Neuron (in vitro differentiated cells): ENCODE results near the gene PRAMEF1.
"Not testable (repeated sequence)": the region's sequence is repeated elsewhere in the genome, so short reads cannot be mapped to it uniquely, and the experiment has no call there.

Experiments used
- H2AFZ ChIP-seq: one replicate; pipeline ENCODE4 v1.6.1; 2013; ENCODE audit warnings: low read depth, mild to moderate bottlenecking, inconsistent platforms, low read length, moderate library complexity
- H3K27me3 ChIP-seq: one replicate; pipeline ENCODE4 v1.6.1; 2013; ENCODE audit warnings: low read length; ENCODE audit not compliant: insufficient read depth
- H3K36me3 ChIP-seq: one replicate; pipeline ENCODE4 v1.6.1; 2013; ENCODE audit warnings: low read length; ENCODE audit not compliant: insufficient read depth
- H3K4me1 ChIP-seq: one replicate; pipeline ENCODE4 v1.6.1; 2013; ENCODE audit warnings: low read length; ENCODE audit not compliant: insufficient read depth
- H3K4me3 ChIP-seq: 2 replicates; pipeline ENCODE4 v1.5.1; 2013; ENCODE audit warnings: mild to moderate bottlenecking, low read length, moderate library complexity
- H3K9me3 ChIP-seq: one replicate; pipeline ENCODE4 v1.6.1; 2013; ENCODE audit warnings: low read length

PRAMEF1 gene

DNA sequence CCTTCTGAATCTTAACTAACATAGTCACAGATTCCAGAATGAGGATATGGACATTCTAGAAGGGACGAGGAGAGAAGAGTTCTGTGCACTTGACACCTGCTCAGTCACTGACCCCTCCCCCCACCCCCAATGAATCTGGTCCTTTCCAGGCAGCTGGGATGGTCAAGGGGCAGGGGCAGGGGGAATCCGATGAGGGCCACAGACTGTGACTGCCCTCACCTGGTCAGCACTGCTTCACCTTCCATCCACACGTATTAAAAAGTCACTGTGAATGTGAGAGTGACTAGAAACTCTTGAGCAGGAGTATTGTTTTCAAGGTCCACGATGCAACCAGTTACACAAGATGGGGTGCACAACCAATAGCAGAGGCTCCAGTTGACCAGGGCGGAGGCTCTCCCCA, 27.2 kb upstream of the PRAMEF1 start:
- no peaks in the 10 kb centered on the region for H3K4me1 ChIP-seq
- no peaks in the 10 kb centered on the region for H3K36me3 ChIP-seq
- no peak overlapping the region for H3K4me3 ChIP-seq
- no peak overlapping the region for H2AFZ ChIP-seq
- peaks cover 2% of the 10 kb centered on the region for H3K27me3 ChIP-seq
- no peaks in the 10 kb centered on the region for H3K9me3 ChIP-seq

- Histone ChIP-seq H3K27me3 (peaks cover 6% of the 10 kb centered on the region), H2AFZ (no peak overlapping the region), H3K4me3 (no peak overlapping the region), H3K9me3 (no peaks in the 10 kb centered on the region), H3K36me3 (no peaks in the 10 kb centered on the region), H3K4me1 (no peaks in the 10 kb centered on the region)
These were observed 22.2 kb upstream of the PRAMEF1 start for GRCh38 chr1:12769031-12769430.

DNA sequence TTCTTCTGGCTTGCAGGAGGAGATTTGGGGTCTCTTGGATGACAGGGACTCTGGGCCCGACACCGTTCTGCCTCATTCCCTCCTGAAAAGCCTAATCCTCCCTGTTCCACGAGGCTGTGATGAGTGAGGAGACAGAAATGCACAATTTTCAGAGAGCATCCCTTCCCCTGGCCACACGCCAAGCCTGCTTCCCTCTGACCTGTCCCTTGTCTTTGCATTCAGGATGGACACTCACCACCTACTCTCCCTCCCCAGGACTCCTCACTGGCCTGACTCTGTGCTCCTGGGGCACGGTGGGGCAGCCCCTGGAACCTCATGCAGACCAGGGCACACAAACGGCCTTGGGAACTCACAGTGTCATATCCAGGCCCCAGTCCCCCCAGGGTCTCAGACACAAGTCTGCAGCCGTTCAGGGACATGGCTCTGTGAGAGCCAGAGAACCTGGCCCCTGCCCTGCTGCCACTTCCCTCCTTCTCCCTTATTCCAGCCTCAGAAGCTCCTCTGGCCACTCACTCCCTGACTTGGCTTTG, 21.2 kb upstream of the PRAMEF1 start:
- Histone ChIP-seq H3K4me1 (no peaks in the 10 kb centered on the region), H3K27me3 (peaks cover 6% of the 10 kb centered on the region), H2AFZ (no peak overlapping the region), H3K4me3 (no peak overlapping the region), H3K9me3 (no peaks in the 10 kb centered on the region), H3K36me3 (no peaks in the 10 kb centered on the region)

DNA sequence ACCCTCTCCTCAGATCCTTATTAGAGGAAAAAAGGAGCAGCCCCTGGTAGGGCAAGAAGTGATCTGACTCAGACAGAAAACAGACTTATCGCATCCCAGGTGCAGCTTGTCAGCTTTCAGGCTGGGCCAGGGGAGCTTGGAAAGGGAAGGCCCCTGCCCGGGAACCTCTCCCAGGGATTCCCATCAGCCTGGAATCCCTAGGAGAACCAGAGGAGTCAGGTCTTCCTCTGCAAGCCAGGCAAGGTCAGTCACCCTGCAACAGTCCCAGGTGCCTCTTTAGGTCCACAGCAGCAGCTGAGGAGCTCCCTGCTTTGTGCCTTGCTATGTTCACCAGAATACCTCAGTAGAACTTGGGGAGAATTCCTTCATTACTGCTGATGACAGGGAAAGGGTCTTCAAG, 20.6 kb upstream of the PRAMEF1 start:
- no peaks in the 10 kb centered on the region for H3K9me3 ChIP-seq
- H3K27me3 ChIP-seq = peaks cover 6% of the 10 kb centered on the region
- no peaks in the 10 kb centered on the region for H3K36me3 ChIP-seq
- no peaks in the 10 kb centered on the region for H3K4me1 ChIP-seq
- no peak overlapping the region for H3K4me3 ChIP-seq
- H2AFZ ChIP-seq = no peak overlapping the region

DNA sequence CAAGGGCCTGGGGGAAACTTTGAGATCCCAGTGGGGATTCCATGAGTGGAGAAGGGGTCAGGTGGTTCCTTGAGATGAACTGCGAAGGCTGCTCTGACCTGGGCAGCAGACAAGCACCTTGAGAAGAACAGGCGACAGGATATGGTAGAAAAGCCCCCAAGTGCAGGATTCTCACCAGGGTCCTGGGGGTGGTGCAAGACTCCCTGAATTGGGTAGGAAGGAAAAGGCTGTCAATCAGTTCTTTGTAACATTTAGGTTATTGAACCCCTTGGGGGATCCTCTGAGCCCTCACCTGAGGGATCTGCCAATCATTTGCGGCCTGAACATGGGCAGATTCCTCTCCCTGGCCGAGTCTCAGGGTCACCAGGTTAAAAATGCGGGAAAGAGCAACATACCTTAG, 20.0 kb upstream of the PRAMEF1 start:
- no peaks in the 10 kb centered on the region for H3K36me3 ChIP-seq
- no peaks in the 10 kb centered on the region for H3K9me3 ChIP-seq
- peaks cover 6% of the 10 kb centered on the region for H3K27me3 ChIP-seq
- no peaks in the 10 kb centered on the region for H3K4me1 ChIP-seq
- H3K4me3 ChIP-seq = no peak overlapping the region
- H2AFZ ChIP-seq = no peak overlapping the region

GRCh38 chr1:12772520-12772919, 18.7 kb upstream of the PRAMEF1 start:
- Histone ChIP-seq H2AFZ (no peak overlapping the region), H3K4me1 (no peaks in the 10 kb centered on the region), H3K27me3 (peaks cover 14% of the 10 kb centered on the region), H3K9me3 (no peaks in the 10 kb centered on the region), H3K4me3 (no peak overlapping the region), H3K36me3 (no peaks in the 10 kb centered on the region)

DNA sequence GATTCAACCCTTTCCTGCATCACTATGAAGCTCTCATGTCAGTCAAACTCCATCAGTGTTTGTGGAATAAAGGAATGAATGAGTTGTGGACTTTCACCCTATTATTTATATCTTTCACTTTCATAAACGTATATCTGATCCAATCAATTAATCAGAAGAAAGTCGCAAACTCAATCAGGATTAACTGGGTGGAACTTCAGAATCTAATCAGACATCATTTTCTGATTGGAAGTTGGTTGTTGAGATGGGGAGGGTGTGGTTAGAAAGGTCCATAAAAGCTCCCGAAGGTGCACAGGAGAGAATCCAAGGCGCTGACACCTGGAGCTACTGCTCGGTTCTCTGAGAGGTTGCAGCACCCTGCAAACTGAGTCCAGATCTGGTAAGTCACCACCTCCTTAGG, 17.8 kb upstream of the PRAMEF1 start, which contains the start of gene PRAMEF12:
TSS of gene PRAMEF12 (plus strand) at position 301 of the 400 bp plus-strand sequence. CDS start 1,130 bp downstream, outside the sequence.
- no peaks in the 10 kb centered on the region for H3K4me1 ChIP-seq
- no peaks in the 10 kb centered on the region for H3K36me3 ChIP-seq
- no peaks in the 10 kb centered on the region for H3K9me3 ChIP-seq
- peaks cover 14% of the 10 kb centered on the region for H3K27me3 ChIP-seq
- H3K4me3 ChIP-seq = no peak within 1 kb of the TSS
- H2AFZ ChIP-seq = no peak within 1 kb of the TSS

DNA sequence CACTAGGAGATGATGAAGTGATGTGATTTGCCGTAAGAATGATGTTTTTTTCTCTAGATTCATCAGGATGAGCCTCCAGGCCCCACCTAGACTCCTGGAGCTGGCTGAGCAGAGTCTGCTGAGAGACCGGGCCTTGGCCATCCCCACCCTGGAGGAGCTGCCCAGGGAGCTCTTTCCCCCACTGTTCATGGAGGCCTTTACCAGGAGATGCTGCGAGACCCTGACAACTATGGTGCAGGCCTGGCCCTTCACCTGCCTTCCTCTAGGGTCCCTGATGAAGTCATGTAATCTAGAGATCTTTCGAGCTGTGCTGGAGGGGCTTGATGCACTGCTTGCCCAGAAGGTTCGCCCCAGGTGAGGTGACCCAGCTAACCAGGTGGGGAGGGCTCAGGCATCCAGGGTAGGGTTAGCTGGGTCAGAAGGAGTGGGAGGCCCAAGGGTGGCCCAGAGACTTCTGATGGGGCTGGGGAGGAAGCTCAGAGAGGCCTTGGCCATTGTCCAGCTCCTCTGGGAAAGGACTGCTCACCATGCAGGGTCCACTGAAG, 16.3 kb upstream of the PRAMEF1 start:
- Histone ChIP-seq H3K4me1 (no peaks in the 10 kb centered on the region), H3K36me3 (no peaks in the 10 kb centered on the region), H3K27me3 (peaks cover 17% of the 10 kb centered on the region), H3K4me3 (no peak overlapping the region), H3K9me3 (no peaks in the 10 kb centered on the region), H2AFZ (no peak overlapping the region)

DNA sequence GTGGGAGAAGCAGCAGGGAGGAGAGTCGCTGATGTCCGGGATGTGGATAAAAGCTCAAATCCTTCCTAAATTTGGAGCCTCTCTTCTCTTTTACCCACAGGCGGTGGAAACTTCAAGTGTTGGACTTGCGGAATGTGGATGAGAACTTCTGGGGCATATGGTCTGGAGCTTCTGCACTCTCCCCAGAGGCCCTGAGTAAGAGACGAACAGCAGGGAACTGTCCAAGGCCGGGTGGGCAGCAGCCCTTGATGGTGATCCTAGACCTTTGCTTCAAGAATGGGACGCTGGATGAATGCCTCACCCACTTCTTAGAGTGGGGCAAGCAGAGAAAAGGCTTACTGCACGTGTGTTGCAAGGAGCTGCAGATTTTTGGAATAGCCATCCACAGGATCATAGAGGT, 15.8 kb upstream of the PRAMEF1 start:
- no peaks in the 10 kb centered on the region for H3K36me3 ChIP-seq
- H3K4me3 ChIP-seq = no peak overlapping the region
- no peaks in the 10 kb centered on the region for H3K9me3 ChIP-seq
- H2AFZ ChIP-seq = no peak overlapping the region
- no peaks in the 10 kb centered on the region for H3K4me1 ChIP-seq
- peaks cover 16% of the 10 kb centered on the region for H3K27me3 ChIP-seq

DNA sequence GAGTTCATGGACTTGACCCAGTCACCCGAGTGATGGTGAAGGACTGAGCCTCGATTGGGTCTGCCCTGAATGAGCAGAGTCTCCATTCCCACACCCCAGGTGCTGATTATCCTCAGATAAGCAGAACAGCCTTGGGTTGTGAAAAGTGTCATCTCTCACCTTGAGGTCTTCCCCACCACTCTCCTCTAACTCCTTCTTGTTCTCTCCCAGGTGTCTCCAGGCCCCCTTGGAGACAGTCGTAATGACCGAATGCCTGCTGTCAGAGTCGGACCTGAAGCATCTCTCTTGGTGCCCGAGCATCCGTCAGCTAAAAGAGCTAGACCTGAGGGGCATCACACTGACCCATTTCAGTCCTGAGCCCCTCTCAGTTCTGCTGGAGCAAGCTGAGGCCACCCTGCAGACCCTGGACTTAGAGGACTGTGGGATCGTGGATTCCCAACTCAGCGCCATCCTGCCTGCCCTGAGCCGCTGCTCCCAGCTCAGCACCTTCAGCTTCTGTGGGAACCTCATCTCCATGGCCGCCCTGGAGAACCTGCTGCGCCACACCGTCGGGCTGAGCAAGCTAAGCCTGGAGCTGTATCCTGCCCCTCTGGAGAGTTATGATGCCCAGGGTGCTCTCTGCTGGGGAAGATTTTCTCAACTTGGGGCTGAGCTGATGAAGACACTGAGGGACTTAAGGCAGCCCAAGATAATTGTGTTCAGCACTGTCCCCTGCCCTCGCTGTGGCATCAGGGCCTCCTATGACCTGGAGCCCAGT, 14.2 kb upstream of the PRAMEF1 start:
- Histone ChIP-seq H3K4me3 (no peak overlapping the region), H2AFZ (no peak overlapping the region), H3K4me1 (no peaks in the 10 kb centered on the region), H3K36me3 (no peaks in the 10 kb centered on the region), H3K27me3 (peaks cover 12% of the 10 kb centered on the region), H3K9me3 (no peaks in the 10 kb centered on the region)

GRCh38 chr1:12778061-12778460, 13.1 kb upstream of the PRAMEF1 start:
- H3K9me3 ChIP-seq = no peaks in the 10 kb centered on the region
- H3K4me3 ChIP-seq = no peak overlapping the region
- no peak overlapping the region for H2AFZ ChIP-seq
- peaks cover 12% of the 10 kb centered on the region for H3K27me3 ChIP-seq
- H3K36me3 ChIP-seq = no peaks in the 10 kb centered on the region
- no peaks in the 10 kb centered on the region for H3K4me1 ChIP-seq

DNA sequence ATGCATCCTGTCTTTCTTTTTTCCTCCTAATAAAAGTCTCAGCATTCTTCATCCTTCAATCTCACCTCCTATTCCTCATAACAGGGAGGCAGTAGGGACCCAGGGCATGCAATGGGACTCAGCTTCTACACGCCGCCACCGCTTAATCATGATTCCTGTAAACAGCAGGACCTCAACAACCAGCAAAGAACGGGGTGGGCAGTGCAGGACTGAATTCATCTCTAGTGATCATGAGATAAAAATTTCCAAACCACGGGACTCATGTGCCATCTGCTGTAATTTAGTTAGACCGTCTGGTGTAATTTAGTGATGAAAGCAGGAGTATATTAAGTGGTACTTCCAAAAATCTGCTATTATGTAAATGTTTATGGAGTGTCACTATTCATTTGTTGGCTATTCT, 12.3 kb upstream of the PRAMEF1 start:
- Histone ChIP-seq H3K9me3 (no peaks in the 10 kb centered on the region), H2AFZ (no peak overlapping the region), H3K4me3 (no peak overlapping the region), H3K36me3 (no peaks in the 10 kb centered on the region), H3K27me3 (peaks cover 12% of the 10 kb centered on the region), H3K4me1 (no peaks in the 10 kb centered on the region)

GRCh38 chr1:12781488-12781887, 9.7 kb upstream of the PRAMEF1 start:
- H3K36me3 ChIP-seq, H3K9me3 ChIP-seq, H3K4me1 ChIP-seq, H3K4me3 ChIP-seq, H2AFZ ChIP-seq: not testable (repeated sequence)
- peaks cover 12% of the 10 kb centered on the region for H3K27me3 ChIP-seq
